B cell (primary cell): ENCODE data around the gene CD177. TPM values are rescaled to one million over a fixed set of nuclear protein-coding genes. Genes with fewer than 3 reads are reported as not detected.
"Not testable (repeated sequence)": the region's sequence is repeated elsewhere in the genome, so short reads cannot be mapped to it uniquely, and the experiment has no call there.

ENCODE experiments used
- ATAC-seq: fragments of 200-7000 bp; cut with Tn5 transposase; one replicate; pipeline ENCODE4 v1.10.0; 2021; ENCODE audit warnings: low read depth, mild to moderate bottlenecking, moderate number of reproducible peaks, moderate library complexity
- CTCF ChIA-PET: fragments of 350-600 bp; sonication (Branson Sonifier 250); formaldehyde crosslinking; loops from one replicate; lab custom pipeline; 2021; ENCODE audit warnings: antibody characterized with exemption, inconsistent platforms; lab: Charles Lee
- POLR2A ChIA-PET: fragments of 350-600 bp; sonication (Branson Sonifier 250); formaldehyde crosslinking; loops from one replicate; lab custom pipeline; 2021; ENCODE audit warnings: antibody characterized with exemption; lab: Charles Lee
- DNase-seq: peaks from one replicate; pipeline ENCODE4 v3.0.0; 2013
- H2AFZ ChIP-seq: 2 replicates; pipeline ENCODE4 v1.6.1; 2012; ENCODE audit warnings: mild to moderate bottlenecking, low read depth, low read length; ENCODE audit not compliant: insufficient read depth, poor library complexity, severe bottlenecking
- H3K27ac ChIP-seq, 2 donors: 1 replicate in 1 of 2; 2 replicates in 1 of 2; pipeline ENCODE4 v1.5.1; 2012 to 2013; ENCODE audit warnings: low read length in 2 of 2, mild to moderate bottlenecking in 2 of 2, moderate library complexity in 1 of 2
- H3K27me3 ChIP-seq, 4 experiments: fragments of 200-600 bp in 1 of 4; sonication (generic) in 1 of 4; replicated peaks in 1 of 4; 1 replicate in 2 of 4; 2 replicates in 2 of 4; pipeline versions ENCODE4 v1.6.1 to v1.7.0; 2013 to 2016; ENCODE audit warnings: low read length in 3 of 4, mild to moderate bottlenecking in 2 of 4, mixed read lengths in 1 of 4, moderate library complexity in 1 of 4; ENCODE audit not compliant: insufficient read depth in 4 of 4, control insufficient read depth in 3 of 4; ENCODE audit errors: control extremely low read depth in 1 of 4
- H3K36me3 ChIP-seq, 2 experiments: replicated peaks in 1 of 2; 1 replicate in 1 of 2; 2 replicates in 1 of 2; pipeline versions ENCODE4 v1.6.1 to v1.7.1; 2013; ENCODE audit warnings: low read length in 1 of 2; ENCODE audit not compliant: insufficient read depth in 2 of 2, control insufficient read depth in 1 of 2; ENCODE audit errors: control extremely low read depth in 1 of 2, extremely low read depth in 1 of 2
- H3K4me1 ChIP-seq, 2 donors: fragments of 200-600 bp in 1 of 2; sonication (generic) in 1 of 2; 1 replicate in 1 of 2; 2 replicates in 1 of 2; pipeline versions ENCODE4 v1.5.1 to v1.6.1; 2013 to 2017; ENCODE audit warnings: low read length in 2 of 2; ENCODE audit not compliant: control insufficient read depth in 2 of 2, insufficient read depth in 2 of 2
- H3K4me2 ChIP-seq: replicated peaks from 2 replicates; pipeline ENCODE3; 2012; ENCODE audit warnings: mild to moderate bottlenecking, low read depth, low read length; ENCODE audit not compliant: poor library complexity, severe bottlenecking
- H3K4me3 ChIP-seq, 5 experiments: fragments of 200-600 bp in 1 of 5; sonication (generic) in 1 of 5; 1 replicate in 3 of 5; 2 replicates in 2 of 5; pipeline versions ENCODE4 v1.5.1 to v1.7.0; 2011 to 2016; ENCODE audit warnings: low read length in 4 of 5, mild to moderate bottlenecking in 4 of 5, low read depth in 2 of 5, control low read depth in 1 of 5, moderate library complexity in 1 of 5; ENCODE audit not compliant: insufficient read depth in 1 of 5; ENCODE audit errors: control extremely low read depth in 1 of 5, extremely low read depth in 1 of 5
- H3K79me2 ChIP-seq: fragments of 200-600 bp; sonication (generic); one replicate; pipeline ENCODE4 v1.6.0; 2016; ENCODE audit warnings: low read length; ENCODE audit not compliant: control insufficient read depth, insufficient read depth
- H3K9ac ChIP-seq: fragments of 200-600 bp; sonication (generic); 2 replicates; pipeline ENCODE4 v1.6.1; 2017; ENCODE audit warnings: mild to moderate bottlenecking, low read length, moderate library complexity
- H3K9me3 ChIP-seq, 3 donors: one replicate each; pipeline versions ENCODE4 v1.6.1 to v1.7.1; 2013; ENCODE audit warnings: low read length in 2 of 3; ENCODE audit not compliant: control insufficient read depth in 2 of 3, insufficient read depth in 1 of 3; ENCODE audit errors: control extremely low read depth in 1 of 3
- H4K20me1 ChIP-seq: 2 replicates; pipeline ENCODE4 v1.6.0; 2012; ENCODE audit warnings: mild to moderate bottlenecking, low read length; ENCODE audit not compliant: insufficient read depth, control insufficient read depth, poor library complexity, severe bottlenecking
- H3K27ac Mint-ChIP-seq: one replicate; pipeline ENCODE4 v1.8.0; 2021; ENCODE audit warnings: mixed read lengths
- H3K27me3 Mint-ChIP-seq: one replicate; pipeline ENCODE4 v1.8.0; 2021; ENCODE audit warnings: mixed read lengths
- H3K4me1 Mint-ChIP-seq: one replicate; pipeline ENCODE4 v1.8.0; 2021; ENCODE audit warnings: mixed read lengths
- H3K4me3 Mint-ChIP-seq: one replicate; pipeline ENCODE4 v1.8.0; 2021; ENCODE audit warnings: mixed read lengths
- H3K9me3 Mint-ChIP-seq: one replicate; pipeline ENCODE4 v1.8.0; 2022; ENCODE audit warnings: mixed read lengths; ENCODE audit not compliant: insufficient read depth
- EZH2 ChIP-seq: IDR thresholded peaks from 2 replicates; pipeline ENCODE4 v1.6.1; 2012; ENCODE audit warnings: borderline replicate concordance, low read depth, mild to moderate bottlenecking, moderate library complexity, low read length; ENCODE audit not compliant: insufficient read depth, poor library complexity, severe bottlenecking
- WGBS: methylation state at CpG from one replicate; pipeline ENCODE4 v1.1.5; 2013; ENCODE audit warnings: missing lambda C conversion rate; ENCODE audit not compliant: insufficient coverage; 5-methylcytosine and 5-hydroxymethylcytosine counted together
- intact Hi-C: fragments of 100-400 bp; cut with micrococcal nuclease; formaldehyde crosslinking; loops from one replicate; pipeline ENCODE4 v1.10.0; 2022
- polyA plus RNA-seq: library from polyadenylated mRNA; depleted of rRNA; stranded (reverse); fragments of >200 nt; gene quantifications from 2 replicates; pipeline ENCODE4 v1.2.3, GENCODE V29; 2012
- total RNA-seq, 2 donors: library from RNA; stranded (reverse); fragments of 120-200 nt in 1 of 2; gene quantifications; 1 replicate in 1 of 2; 2 replicates in 1 of 2; pipeline versions ENCODE4 v1.2.3 to v1.2.4, GENCODE V29; 2013 to 2022
- TF ChIP-seq, protein P1 (sequence below): fragments of 200-600 bp; IDR thresholded peaks from one replicate; pipeline ENCODE4 v1.8.0; 2022; ENCODE audit warnings: antibody characterized with exemption, mild to moderate bottlenecking

Gene CD177
- total and polyA plus RNA-seq, 2 donors (not counting 1 experiment from before 2014, with no cell fraction given): not detected

DNA sequence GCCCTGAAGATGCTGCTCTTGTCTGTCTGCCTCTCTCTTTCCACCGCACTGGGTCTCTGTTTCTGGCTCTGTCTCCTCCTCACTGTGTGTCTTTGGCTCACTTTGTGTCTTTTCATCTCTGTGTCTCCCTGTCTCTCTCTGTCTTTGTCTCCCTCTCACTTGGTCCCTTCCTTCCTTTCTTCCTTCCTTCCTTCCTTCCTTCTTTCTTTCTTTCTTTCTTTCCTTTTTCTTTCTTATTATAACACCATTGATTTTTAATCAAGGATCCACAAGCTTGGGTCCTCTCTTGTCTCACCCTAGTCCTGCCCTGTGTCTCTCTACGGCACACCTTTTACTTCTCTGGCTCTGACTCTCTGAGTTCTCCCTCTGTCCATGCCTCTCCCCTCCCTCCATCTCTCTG lies 14.3 kb downstream of the CD177 start:
- no peak overlapping the region for H3K27ac ChIP-seq
- no peak overlapping the region for H3K4me3 ChIP-seq
- Mint-ChIP-seq H3K27ac (no peak overlapping the region), H3K4me1 (no peaks in the 10 kb centered on the region), H3K9me3 (no peaks in the 10 kb centered on the region), H3K4me3 (no peak overlapping the region), H3K27me3 (no peaks in the 10 kb centered on the region)
- ChIA-PET POLR2A (no interaction called here), CTCF (no interaction called here)
- no peaks in the 10 kb centered on the region for H3K27me3 ChIP-seq
- TF ChIP-seq, protein P1, sequence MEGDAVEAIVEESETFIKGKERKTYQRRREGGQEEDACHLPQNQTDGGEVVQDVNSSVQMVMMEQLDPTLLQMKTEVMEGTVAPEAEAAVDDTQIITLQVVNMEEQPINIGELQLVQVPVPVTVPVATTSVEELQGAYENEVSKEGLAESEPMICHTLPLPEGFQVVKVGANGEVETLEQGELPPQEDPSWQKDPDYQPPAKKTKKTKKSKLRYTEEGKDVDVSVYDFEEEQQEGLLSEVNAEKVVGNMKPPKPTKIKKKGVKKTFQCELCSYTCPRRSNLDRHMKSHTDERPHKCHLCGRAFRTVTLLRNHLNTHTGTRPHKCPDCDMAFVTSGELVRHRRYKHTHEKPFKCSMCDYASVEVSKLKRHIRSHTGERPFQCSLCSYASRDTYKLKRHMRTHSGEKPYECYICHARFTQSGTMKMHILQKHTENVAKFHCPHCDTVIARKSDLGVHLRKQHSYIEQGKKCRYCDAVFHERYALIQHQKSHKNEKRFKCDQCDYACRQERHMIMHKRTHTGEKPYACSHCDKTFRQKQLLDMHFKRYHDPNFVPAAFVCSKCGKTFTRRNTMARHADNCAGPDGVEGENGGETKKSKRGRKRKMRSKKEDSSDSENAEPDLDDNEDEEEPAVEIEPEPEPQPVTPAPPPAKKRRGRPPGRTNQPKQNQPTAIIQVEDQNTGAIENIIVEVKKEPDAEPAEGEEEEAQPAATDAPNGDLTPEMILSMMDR: no peak
- no peak for TF ChIP-seq EZH2
- no peak overlapping the region for H2AFZ ChIP-seq
- ATAC-seq (no peak), DNase-seq (no peak)
- H4K20me1 ChIP-seq: no peaks in the 10 kb centered on the region
- H3K79me2 ChIP-seq: no peaks in the 10 kb centered on the region
- no peaks in the 10 kb centered on the region for H3K36me3 ChIP-seq
- no peak overlapping the region for H3K9ac ChIP-seq
- no peaks in the 10 kb centered on the region for H3K4me1 ChIP-seq
- H3K4me2 ChIP-seq: no peak overlapping the region
- 96% methylated on average over 2 of the region's 2 CpGs for WGBS
- intact Hi-C loops: no loop called here
- H3K9me3 ChIP-seq: no peaks in the 10 kb centered on the region

DNA sequence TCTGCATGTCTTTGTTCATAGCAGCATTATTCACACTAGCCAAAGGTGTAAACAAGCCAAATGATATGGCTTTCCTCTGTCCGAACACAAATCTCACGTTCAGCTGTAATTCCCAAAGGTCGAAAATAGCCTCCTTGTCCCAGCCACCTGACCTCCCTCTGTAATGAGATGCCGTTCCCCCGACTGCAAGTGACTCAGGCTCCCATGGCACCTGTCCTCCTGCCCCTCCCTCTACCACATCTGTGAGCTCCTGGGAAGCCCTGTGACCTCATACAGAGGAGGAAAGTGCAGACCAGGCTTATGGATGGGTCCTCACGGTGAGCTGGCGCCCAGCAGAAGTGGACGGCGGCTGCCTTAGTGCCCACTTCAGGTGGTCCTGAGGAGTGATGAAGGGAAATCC lies 15.4 kb downstream of the CD177 start:
- 85% methylated on average over 5 of the region's 9 CpGs for WGBS
- H3K27ac Mint-ChIP-seq, H3K27me3 ChIP-seq, H2AFZ ChIP-seq, H3K4me1 Mint-ChIP-seq, H3K9ac ChIP-seq, H3K27me3 Mint-ChIP-seq, DNase-seq, H3K9me3 ChIP-seq, H3K4me3 ChIP-seq, H3K4me2 ChIP-seq, H3K27ac ChIP-seq, CTCF ChIA-PET, H3K4me1 ChIP-seq, H3K9me3 Mint-ChIP-seq, H4K20me1 ChIP-seq, intact Hi-C loops, H3K4me3 Mint-ChIP-seq, POLR2A ChIA-PET, ATAC-seq, H3K79me2 ChIP-seq, H3K36me3 ChIP-seq: not testable (repeated sequence)
